GM21717 (cell line): ENCODE measurements around the gene KCNMB2.

Source experiments
- ATAC-seq: cut with Tn5 transposase; IDR thresholded peaks from one replicate; pipeline ENCODE4 v1.9.1; 2021; ENCODE audit warnings: mild to moderate bottlenecking, moderate library complexity; ENCODE audit not compliant: unreplicated experiment

KCNMB2 gene

GRCh38 chr3:178634975-178635374 lies 98.7 kb downstream of the KCNMB2 start:
- ATAC-seq = no peak

GRCh38 chr3:178637802-178638201 lies 101.6 kb downstream of the KCNMB2 start:
- no peak for ATAC-seq

- no peak for ATAC-seq
Observed at GRCh38 chr3:178645503-178645902, 109.3 kb downstream of the KCNMB2 start.

GRCh38 chr3:178646186-178646862 lies 110.1 kb downstream of the KCNMB2 start:
- no peak for ATAC-seq

- no peak for ATAC-seq
Observed at GRCh38 chr3:178655488-178655887, 119.3 kb downstream of the KCNMB2 start.

GRCh38 chr3:178658694-178659325 lies 122.6 kb downstream of the KCNMB2 start:
- no peak for ATAC-seq

GRCh38 chr3:178663201-178663934 lies 127.1 kb downstream of the KCNMB2 start:
- peak; percentile 75 for ATAC-seq

GRCh38 chr3:178665747-178666146 lies 129.5 kb downstream of the KCNMB2 start:
- ATAC-seq = no peak

GRCh38 chr3:178669022-178669601 lies 132.9 kb downstream of the KCNMB2 start:
- peak; percentile 8 for ATAC-seq

GRCh38 chr3:178669758-178670157 lies 133.5 kb downstream of the KCNMB2 start:
- ATAC-seq = peak; percentile 50

GRCh38 chr3:178671377-178671776 lies 135.1 kb downstream of the KCNMB2 start:
- ATAC-seq = peak; percentile 56

GRCh38 chr3:178671791-178672190 lies 135.6 kb downstream of the KCNMB2 start:
- ATAC-seq = peak; percentile 51

GRCh38 chr3:178672275-178672674 lies 136.0 kb downstream of the KCNMB2 start:
- no peak for ATAC-seq

- ATAC-seq = no peak
Observed at GRCh38 chr3:178673529-178673928, 137.3 kb downstream of the KCNMB2 start.

GRCh38 chr3:178676077-178676476 lies 139.8 kb downstream of the KCNMB2 start:
- ATAC-seq = no peak

- ATAC-seq = peak; percentile 89
Observed at GRCh38 chr3:178676942-178677790, 140.9 kb downstream of the KCNMB2 start.

GRCh38 chr3:178677961-178678360 lies 141.7 kb downstream of the KCNMB2 start:
- ATAC-seq = no peak

GRCh38 chr3:178680037-178680436 lies 143.8 kb downstream of the KCNMB2 start:
- ATAC-seq = no peak

GRCh38 chr3:178680489-178680888 lies 144.3 kb downstream of the KCNMB2 start:
- no peak for ATAC-seq

GRCh38 chr3:178684881-178685590 lies 148.8 kb downstream of the KCNMB2 start:
- no peak for ATAC-seq
